NCI-H2196 (cell line): ENCODE results near the gene COL16A1.

ENCODE experiments used
- DNase-seq: peaks from one replicate; lab custom pipeline; 2025; ENCODE audit not compliant: unreplicated experiment; lab: John Stamatoyannopoulos, UW

Gene COL16A1

DNA sequence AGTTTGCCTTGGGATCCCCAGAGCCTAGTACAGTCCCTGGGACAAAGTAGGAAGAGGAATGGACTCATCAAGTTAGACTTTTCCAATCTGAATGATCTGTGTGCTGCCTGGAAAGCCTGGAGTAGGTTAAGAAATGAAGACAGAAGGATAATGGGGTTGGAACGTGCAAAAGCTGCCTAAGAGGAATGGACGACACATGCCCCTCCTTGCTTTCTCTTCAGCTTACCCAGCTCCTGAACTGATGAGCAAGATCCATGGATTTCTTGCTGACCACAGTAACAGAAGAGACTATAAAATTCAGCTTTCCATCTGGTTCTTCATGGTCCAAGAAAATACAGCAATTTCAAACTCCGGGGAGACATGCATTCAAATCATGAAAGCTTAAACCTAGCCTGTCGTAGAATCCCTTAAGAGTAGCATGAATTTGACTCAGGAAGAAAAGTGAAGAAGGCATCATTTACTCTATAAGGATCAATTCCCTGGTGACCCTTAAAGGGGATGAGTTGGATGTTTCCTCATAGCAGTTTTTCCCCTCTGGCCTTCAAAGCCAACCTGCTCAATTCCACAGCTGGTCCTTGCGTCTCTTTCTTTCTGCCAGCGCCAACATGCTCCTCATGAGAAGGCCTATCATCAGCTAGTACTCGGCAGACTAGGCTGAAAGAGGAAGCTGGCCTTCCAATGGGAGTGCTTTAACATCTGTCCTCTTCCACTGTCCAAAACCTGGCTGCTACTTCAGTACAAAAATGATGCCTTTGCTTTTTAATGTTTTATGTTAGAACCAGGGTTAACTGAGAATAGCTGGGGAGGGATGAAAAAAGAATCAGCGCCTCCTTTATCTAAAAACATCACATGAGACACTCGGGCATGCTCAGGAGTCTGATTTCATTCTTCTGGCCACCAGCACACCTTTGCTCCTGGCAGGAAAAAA is 53.4 kb downstream of the COL16A1 start:
- no peak for DNase-seq

DNA sequence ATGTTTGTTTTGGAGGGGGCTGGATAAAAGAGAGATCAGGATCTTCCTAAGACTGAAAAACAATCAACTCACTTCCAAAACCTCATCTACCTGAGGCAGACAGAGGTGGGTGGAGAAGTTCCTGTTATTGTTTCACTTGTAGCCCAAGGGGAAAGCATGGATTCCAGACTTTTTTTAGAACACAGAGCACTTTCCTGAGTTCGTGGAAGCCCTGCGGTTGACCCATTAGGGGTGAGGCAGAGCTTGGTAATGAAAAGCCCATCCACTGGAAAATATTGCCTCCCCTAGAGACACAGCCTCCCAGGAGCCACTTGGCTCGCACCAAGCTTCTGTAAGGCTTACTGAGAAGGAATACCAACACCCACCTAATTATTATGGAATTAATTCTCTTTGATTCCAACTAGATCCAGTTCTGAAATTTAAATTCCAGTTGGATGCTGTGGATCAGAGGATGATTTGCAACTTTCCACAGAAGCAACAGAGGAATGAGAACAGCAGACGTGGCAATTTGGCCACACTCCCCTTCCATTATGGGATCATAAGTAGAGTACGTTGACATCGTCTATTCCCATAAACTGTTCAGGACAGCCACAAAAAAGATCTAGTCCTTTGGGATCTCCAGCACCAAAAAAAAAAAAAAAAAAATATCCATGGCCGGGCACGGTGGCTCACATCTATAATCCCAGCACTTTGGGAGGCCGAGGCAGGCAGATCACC is 55.0 kb downstream of the COL16A1 start:
- no peak for DNase-seq

DNA sequence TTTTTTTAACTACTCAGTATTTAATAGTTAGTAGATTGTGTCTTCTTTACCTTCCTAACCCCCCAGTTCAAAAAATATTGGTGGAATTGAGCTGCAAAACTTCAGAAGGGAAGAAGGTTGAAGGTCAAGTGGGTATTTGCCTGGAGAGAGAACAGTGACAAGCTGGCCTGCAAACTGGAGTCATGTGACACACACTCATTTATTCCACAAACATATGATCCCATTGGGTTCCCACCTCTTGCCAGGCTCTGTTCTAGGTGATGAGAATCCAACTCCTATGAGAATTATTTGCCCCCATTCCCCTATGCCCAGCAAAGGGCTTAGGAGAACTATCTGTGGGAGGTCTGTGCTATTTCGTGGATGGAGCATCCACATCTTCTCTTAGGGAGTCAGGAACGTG is 55.6 kb downstream of the COL16A1 start:
- no peak for DNase-seq

DNA sequence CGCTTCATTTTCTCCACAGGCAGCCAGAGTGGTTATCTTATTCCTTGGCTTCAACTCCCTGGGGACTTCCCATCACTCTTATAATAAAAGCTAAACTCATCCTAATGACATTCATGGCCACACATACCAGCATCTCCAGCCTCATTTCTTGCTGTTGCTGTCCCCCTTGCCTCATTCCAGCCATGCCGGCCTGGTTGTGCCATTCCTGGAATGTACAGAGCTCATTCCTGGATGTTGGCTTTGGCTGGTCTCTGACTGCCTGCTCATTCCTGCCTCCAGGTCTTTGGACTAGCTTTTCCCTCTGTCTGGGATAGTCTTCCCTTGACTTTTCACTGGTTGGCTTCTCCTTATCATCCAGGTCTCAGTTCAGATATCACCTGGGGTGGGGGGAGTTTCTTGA is 56.7 kb downstream of the COL16A1 start:
- DNase-seq: no peak

DNA sequence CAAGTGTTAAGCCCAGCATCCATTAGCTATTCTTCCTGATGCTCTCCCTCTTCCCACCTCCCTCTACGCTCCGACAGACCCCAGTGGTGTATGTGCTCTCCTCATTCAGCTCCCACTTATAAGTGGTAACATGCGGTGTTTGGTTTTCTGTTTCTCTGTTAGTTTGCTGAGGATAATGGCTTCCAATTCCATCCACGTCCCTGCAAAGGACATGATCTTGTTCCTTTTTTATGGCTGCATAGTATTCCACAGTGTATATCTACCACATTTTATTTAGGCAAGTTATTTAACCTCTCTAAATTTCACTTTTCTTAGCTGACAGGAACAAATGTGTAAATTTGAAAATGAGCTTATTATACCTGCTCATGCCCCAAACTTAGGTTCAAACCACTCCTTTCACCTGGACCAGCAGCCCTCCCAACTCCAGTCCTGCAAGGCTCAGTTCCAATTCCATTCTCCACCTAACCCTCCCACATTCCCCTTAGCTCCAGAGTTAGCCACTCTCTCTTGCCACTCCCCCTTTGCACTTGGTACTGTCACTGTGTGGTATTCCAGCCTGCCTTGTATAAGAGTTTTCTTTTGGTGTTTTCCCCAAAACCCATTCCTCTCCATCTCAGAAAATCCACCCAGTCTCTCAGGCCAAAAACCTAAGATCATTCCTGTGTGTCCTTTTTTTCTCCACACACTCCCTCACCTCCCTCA is 57.4 kb downstream of the COL16A1 start:
- DNase-seq: no peak

DNA sequence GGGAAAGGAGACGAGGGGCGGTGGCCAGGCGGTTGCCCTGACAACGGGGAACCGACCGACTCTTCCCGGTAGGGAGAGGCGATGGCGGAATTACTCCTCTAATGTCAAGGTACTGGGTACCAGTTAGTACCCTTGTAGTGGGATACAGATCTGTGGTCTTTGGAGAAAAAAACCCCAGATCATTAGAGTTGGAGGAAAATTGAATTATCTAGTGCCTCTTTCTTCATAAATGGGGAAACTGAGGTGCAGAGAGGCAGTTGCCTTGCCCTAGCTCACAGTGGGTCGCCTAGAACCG is 58.6 kb downstream of the COL16A1 start:
- no peak for DNase-seq

DNA sequence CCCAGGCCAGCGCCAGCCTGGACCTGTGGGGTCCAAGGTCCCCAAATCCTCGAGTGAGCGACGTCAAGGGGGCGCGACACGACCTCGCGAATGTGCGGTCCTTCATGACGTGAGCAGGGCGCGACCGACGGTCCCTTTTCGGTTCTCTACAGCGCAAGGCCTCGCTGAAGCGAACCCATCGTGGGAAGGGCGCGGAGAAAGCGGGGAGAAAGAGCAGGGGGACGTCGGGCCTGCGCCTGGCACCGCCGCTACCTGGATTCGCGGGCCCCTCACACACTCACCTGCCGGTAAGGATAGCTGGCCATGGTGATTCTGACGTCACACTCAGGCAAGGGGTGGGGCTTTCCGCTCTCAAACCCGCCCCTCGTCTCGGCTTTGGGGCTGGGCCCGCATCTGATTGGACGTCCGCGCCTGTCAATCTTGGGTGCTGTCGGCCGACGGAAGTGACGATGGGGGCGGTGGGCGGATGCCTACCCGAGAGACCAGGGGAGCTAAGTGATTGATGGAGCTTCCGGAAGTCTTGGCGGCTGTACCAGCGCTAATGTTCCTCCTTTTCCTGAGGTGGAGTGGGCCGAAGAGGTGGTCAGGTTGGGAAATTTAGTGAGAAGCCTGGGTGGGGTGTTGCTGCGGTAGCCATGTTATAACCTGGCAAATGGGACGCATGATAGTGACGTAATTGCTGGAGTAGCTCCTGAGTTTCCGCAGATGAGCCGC is 59.1 kb downstream of the COL16A1 start, which contains the start of gene PEF1:
TSS of gene PEF1 (minus strand) at position 317 of the 714 bp plus-strand sequence. CDS start at position 305, 12 bp downstream.
- DNase-seq: peak; percentile 99

DNA sequence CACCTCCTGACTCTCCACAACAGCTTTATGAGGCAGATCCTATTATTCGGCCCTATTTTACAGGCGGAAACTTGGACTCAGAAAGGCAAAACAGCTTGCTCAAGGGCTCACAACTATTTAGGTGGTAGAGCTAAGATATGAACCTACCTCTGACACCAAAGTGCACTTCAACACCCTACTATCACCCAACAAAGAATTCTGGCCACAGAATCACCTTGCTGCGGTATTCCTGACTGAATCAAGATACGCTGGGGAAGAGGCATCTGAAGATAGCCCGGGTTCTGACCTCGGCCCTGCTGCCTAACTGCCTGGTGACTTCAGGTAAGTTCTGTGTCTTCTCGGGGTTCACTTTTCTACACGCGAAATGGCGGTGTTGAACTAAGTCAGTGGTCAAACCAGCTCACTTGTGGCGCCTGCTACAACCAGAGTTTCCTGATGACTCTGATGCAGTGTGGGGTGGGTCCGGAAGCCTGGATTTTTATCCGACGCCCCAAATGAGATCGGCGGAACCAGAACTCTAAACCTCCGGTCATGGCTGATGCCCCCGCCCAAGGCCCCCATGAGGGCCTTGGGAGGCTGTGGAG is 59.7 kb downstream of the COL16A1 start:
- DNase-seq: no peak

DNA sequence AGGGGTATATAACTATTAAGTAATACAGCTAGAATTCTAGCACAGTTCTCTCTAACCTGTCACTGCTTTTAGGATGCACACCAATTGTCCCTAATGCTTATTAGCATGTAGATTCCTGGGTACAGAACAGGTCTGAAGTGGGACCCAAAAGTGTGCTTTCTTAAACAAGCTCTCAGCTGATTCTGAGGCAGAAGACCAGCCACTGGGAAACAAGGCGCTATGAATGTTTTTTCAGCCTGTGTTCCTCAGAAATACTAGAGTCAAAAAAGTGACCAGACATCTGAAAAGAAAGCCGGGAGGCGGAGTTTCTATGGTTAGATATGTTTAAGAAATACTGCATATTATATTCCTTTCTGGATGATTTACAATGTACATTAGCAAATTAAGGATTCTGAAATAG is 60.9 kb downstream of the COL16A1 start:
- DNase-seq: no peak

DNA sequence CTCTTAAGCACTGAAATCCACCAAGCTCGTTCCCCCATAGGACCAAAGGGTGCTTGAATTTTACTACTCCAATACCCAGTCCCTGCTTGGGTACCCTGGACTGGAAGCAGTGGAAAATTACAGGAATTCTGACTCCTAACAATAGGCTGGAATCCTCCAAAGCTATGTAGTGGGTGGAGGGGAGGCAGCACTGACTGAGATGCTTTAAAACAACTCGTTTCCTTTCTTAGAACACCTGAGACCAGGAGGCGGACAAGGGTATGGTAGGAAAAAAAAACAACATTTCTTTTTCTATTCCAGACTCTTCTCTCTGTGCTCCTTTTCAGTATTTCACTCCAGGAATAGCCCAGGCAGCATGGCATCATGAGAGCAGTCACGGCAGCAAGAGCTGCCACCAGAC is 61.5 kb downstream of the COL16A1 start:
- no peak for DNase-seq

DNA sequence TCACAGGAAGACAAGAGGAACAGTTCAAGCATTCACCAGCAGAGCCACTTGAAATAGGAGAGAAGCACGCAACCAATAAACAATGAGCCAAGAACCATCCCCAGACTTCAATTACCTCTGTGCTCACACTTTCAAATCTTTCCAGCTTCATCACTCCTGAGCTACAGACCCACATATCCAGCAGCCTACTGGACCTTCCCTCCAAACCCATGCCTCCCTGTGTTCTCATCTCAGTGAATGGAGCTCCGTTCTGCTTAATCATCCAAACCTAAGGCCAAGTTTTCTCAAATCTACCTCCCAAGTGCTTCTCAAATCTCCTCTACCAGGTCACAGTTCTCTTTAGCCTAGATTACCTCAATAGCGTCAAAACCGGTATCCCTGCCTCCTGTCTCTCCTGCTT is 62.9 kb downstream of the COL16A1 start:
- no peak for DNase-seq

DNA sequence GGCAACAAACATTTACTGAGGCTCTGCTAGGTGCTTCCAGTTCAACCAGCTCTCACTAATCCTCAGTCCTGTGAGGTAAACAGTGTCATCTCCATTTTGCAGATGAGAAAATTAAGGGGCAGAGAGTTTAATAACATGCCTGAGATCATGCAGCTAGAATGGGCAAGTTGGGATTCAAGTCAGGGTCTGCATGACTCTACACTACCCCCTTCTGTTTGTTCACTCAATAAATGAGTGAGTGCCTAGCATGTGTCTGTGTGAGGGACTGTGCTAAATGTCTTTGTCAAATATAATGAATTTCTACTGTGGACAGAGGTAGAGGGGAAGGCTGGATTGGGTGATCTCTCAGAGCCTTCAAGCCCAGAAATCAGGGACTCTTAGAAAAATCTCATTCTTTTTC is 63.6 kb downstream of the COL16A1 start:
- DNase-seq: no peak

DNA sequence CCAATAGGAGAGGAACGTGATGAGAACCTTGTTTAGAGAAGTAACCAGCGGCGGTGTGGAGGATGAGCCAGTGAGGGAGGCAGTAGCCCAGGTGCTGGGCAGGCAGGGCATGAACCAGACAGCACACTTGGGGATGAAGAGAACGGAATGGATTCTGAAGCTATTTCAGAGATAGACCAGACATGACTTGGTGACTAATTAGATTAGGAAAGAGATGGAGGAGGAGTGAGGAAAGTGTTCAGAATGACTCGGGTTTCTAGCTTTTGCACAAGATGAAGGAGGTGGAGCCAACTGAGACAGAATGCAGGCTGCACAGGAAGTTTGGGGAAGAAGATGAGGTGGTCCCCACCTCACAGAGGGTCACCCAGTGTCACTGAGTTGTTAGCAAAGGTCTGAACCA is 64.3 kb downstream of the COL16A1 start:
- DNase-seq: no peak

DNA sequence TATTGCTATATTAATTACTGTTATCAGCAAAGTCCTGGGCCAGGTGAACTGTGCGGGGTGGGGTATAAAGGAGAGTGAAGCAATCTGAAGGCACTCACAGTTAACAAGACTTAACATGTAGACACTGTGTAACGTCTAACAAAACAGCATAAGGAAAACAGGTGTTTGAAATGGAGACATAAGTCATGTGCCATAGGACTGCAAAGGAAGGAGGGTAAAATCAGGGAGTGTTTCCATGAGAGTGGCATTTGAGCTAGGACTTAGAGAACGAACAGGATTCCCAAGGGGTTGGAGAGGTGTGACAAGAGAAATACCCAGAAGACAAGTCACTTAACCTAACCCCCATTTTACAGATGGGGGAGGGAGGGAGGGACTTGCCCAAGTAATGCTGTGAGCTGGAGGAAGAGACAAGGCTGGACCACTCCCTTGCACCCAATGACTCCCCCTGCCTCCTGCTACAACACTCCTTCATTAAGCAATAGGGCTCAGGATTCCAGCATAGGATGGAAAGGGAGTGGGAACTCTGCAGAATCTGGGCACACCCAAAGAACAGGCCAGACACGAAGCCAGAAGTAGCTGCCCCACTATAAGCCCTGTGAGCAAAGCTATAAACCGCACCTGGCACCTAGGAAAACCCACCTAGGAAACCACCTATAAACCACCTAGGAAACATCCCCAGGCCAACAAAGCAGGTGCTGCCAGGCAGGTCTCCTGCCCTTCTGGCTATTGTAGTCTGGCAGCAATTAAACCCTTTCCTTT is 65.7 kb downstream of the COL16A1 start:
- DNase-seq: no peak

DNA sequence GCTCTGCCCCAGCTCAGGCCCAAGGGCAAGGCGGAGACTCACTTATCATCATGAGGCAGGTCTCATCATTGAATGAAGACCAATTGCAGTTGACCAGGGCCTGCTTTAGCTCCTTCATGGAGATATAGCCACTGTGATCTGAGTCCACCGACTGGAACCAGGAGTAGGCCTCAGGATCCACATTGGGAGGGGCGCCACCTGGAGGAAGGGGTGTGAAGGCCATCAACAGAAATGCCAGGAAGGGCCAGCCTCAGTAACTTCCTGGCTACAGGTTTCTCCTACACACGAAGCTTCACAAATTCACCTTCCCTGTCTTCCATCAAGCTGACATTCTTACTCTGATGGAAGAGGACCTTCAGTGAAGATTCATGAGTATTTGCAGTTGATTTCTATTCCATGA is 70.7 kb downstream of the COL16A1 start:
- DNase-seq: peak; percentile 45

DNA sequence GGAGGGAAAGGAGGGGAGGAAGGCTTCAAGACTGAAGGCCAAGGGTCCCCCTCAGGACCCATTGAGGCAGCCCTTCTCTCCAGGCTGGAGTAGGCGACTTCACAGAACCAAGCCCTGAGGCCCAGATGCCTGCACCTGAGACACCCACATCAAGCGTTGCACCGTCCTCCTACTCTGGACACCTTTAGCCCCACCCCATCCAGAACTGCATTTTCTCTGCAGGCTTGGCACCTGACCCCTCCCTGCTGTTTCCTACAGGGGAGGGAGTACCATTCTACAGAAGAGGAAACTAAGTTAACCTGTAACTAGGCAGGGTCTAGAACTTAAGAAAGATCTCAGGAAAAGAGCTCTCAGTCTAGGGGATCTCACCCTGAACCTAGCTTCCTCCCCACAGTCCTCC is 71.2 kb downstream of the COL16A1 start:
- DNase-seq: no peak

DNA sequence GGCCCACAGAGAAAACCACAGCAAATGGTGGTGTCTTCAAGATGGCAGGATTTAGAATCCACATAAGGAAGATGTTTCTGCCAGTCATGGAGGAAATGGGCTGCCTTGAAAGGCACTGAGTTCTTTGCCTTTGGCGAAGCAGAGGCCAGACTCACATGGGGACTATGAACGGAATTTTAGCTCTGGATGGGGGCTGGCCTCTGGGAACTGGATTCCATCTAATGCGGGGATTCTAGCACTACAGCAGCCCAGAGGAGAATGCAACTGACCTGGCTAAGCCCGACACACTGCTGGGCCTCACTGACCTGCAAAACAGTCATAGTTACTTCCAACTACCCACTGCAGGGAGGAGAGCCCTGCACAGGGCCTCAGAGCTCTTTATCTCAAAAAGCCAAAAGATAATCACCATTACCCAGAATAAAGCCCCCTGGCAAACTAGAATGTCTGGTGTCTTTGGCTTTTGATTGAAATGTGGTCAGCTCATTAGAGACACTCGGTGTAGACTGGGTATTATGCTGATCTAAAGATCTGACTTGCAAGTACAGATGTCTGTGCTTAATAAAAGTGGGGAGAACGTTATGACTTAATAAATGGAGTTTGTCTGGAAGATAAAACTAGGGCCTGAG is 74.8 kb downstream of the COL16A1 start:
- no peak for DNase-seq

DNA sequence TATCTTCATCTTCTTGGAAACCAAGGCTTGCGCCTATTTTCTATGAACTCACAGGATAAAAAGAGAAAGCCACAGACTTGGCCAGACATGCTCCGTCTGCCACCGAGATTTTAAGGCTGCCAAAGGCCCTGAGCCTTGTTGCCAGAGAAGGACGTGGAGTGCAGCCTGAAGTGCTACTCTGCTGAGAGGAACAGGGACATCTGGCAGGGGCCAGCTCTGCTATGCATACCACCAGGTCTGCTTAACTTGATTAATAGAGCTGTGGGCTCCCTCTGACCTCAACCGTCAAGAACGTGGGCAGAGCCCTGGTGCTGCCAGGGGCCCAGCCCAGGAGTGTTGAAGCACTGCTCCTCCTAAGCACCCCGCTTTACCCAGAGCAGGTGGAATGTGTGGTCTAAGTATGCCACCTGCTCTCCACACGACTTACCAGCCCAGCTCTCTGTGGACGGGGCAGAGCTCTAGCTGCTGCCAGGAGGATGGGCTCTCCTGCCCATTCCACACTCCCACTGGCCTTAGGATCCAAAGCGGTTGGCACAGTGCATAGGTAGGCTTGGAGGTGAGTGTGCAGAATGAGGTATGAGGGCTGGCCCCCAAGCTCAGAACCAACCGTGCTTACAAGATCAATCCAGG is 75.8 kb downstream of the COL16A1 start:
- DNase-seq: peak; percentile 49

DNA sequence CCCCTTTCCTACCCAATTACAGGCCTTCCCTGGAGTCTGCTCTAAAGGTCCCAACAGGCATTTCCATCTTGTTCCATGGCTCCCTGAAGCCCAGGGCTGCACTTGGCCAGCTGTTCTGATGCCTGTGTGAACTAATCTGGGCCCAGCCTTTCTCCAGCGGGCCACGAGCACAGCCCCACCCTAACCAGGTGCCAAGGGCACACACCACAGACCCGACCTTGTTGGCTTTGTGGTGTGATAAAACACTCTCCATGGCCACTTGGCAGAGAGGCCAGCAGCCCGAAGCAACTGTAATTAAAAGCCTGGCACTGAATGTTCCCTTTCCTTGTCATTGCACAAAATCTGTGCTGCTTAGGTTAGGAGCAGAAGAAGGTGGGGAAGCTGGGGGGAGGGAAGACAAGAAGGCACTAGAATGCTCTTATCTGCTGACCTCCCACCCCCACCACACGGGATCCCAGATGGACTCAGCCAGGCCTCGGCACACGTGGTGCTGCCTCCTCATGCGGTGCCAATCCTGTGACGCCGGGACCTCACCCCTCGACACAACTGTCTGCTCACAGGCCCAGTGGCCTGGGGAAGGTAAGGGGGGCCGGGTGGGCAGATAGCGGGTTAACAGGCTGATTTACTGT is 76.4 kb downstream of the COL16A1 start:
- peak; percentile 54 for DNase-seq
